ENCODE measurements around the gene FGF12.

Gene FGF12

GRCh38 chr3:192637803-192638202 lies 89.5 kb downstream of the FGF12 start:
- Histone ChIP-seq H3K4me2 (ENCODE audit: low read length) (no peak overlapping the region), H3K36me3 (ENCODE audit: control insufficient read depth, insufficient read depth, low read length) (no peaks in the 10 kb centered on the region), H3K27ac (no peak overlapping the region), H3K79me2 (no peaks in the 10 kb centered on the region), H3K9ac (no peak overlapping the region), H3K27me3 (ENCODE audit: control insufficient read depth, insufficient read depth, low read length) (no peaks in the 10 kb centered on the region), H3K4me3 (ENCODE audit: low read depth, low read length) (no peak overlapping the region), H2AFZ (no peak overlapping the region), H3K4me1 (no peaks in the 10 kb centered on the region), H3K9me3 (ENCODE audit: control insufficient read depth, low read length) (no peaks in the 10 kb centered on the region)
- no peak for TF ChIP-seq CTCF (IDR thresholded peaks at IDR 0.05)

DNA sequence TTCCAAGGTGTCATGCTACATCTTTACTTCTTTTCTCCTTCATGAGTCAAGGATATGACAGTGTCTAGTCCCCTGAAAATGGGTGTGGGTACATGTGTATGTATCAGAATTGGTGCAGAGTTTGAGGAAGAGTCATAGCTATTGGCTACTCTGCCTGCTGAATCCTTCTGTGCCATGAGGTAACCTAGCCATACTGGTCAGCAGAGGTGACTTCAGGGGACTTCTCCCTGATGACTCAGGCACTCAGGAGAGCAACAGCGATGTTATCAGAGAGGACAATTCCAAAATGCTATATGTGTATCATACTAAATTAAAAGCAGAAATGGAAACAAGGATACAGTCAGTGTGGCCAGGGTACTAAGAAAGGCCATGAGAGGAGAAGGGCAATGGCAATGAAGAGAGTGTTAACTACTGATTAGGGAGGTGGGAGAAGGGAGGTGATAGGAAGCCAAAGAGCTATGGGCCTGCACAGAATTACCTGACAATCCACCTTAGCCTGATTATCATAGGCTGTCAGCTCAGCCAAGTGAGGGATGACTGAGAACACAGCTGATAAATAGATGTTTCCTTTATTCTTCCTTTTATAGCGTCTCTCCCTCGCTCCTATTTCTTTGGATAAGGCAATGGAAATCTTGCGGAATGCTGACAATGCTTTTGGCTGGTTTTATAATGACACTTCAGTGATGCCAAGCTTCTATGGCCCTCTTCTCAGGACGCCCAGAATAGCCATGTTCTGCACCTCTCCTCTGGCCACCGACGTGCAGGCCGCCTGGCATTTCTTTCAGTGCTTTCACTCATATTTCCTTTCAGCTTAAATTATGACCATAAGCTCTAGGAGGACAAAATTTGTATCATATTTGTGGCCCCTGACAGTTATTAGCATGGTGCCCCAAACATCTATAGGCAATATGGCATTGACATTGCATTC lies 90.6 kb downstream of the FGF12 start:
- Histone ChIP-seq H3K9me3 (ENCODE audit: control insufficient read depth, low read length) (no peaks in the 10 kb centered on the region), H3K79me2 (no peaks in the 10 kb centered on the region), H3K4me3 (ENCODE audit: low read depth, low read length) (no peak overlapping the region), H3K9ac (no peak overlapping the region), H3K27ac (no peak overlapping the region), H2AFZ (no peak overlapping the region), H3K27me3 (ENCODE audit: control insufficient read depth, insufficient read depth, low read length) (no peaks in the 10 kb centered on the region), H3K4me2 (ENCODE audit: low read length) (no peak overlapping the region), H3K4me1 (no peaks in the 10 kb centered on the region), H3K36me3 (ENCODE audit: control insufficient read depth, insufficient read depth, low read length) (no peaks in the 10 kb centered on the region)
- no peak for TF ChIP-seq CTCF (IDR thresholded peaks at IDR 0.05)

- Histone ChIP-seq H3K4me2 (ENCODE audit: low read length) (no peak overlapping the region), H3K4me1 (no peaks in the 10 kb centered on the region), H3K9me3 (ENCODE audit: control insufficient read depth, low read length) (no peaks in the 10 kb centered on the region), H3K9ac (no peak overlapping the region), H2AFZ (no peak overlapping the region), H3K27me3 (ENCODE audit: control insufficient read depth, insufficient read depth, low read length) (no peaks in the 10 kb centered on the region), H3K4me3 (ENCODE audit: low read depth, low read length) (no peak overlapping the region), H3K79me2 (no peaks in the 10 kb centered on the region), H3K36me3 (ENCODE audit: control insufficient read depth, insufficient read depth, low read length) (no peaks in the 10 kb centered on the region), H3K27ac (no peak overlapping the region)
- no peak for TF ChIP-seq CTCF (IDR thresholded peaks at IDR 0.05)
Observed at GRCh38 chr3:192629429-192629828, 97.9 kb downstream of the FGF12 start.

GRCh38 chr3:192621909-192622308 lies 105.4 kb downstream of the FGF12 start:
- H3K9me3 ChIP-seq (ENCODE audit: control insufficient read depth, low read length) = no peaks in the 10 kb centered on the region

More at GRCh38 chr3:192621909-192622308, 105.4 kb downstream of the FGF12 start:
- no peaks in the 10 kb centered on the region for H3K79me2 ChIP-seq
- H3K4me1 ChIP-seq = no peaks in the 10 kb centered on the region
- no peak overlapping the region for H3K9ac ChIP-seq
- no peak for TF ChIP-seq CTCF (IDR thresholded peaks at IDR 0.05)
- no peak overlapping the region for H2AFZ ChIP-seq
- H3K4me3 ChIP-seq (ENCODE audit: low read depth, low read length) = no peak overlapping the region
- no peak overlapping the region for H3K4me2 ChIP-seq (ENCODE audit: low read length)
- H3K27ac ChIP-seq = no peak overlapping the region
- H3K27me3 ChIP-seq (ENCODE audit: control insufficient read depth, insufficient read depth, low read length) = no peaks in the 10 kb centered on the region
- H3K36me3 ChIP-seq (ENCODE audit: control insufficient read depth, insufficient read depth, low read length) = no peaks in the 10 kb centered on the region

Measured in parathyroid adenoma (tissue), 2 donors.